Sigmoid colon (tissue), 7 donors: Measurements from ENCODE around the gene ZNF521. TPM values are rescaled to one million over a fixed set of nuclear protein-coding genes. Genes with fewer than 3 reads are reported as not detected.

ENCODE experiments used
- DNase-seq: peaks from one replicate; pipeline ENCODE4 v3.0.0-alpha.2; 2019
- H3K27ac ChIP-seq, 4 donors: fragments of 200-600 bp; sonication (generic); one replicate each; pipeline ENCODE4 v1.5.1; 2016 to 2019; ENCODE audit warnings: mild to moderate bottlenecking in 1 of 4
- H3K27me3 ChIP-seq, 3 donors: fragments of 200-600 bp; sonication (generic); one replicate each; pipeline ENCODE4 v1.5.1; 2019; ENCODE audit warnings: mild to moderate bottlenecking in 1 of 3
- H3K36me3 ChIP-seq, 4 donors: fragments of 200-600 bp; sonication (generic); one replicate each; pipeline ENCODE4 v1.5.1; 2016 to 2019
- H3K4me1 ChIP-seq, 4 donors: fragments of 200-600 bp; sonication (generic); one replicate each; pipeline ENCODE4 v1.5.1; 2017 to 2019
- H3K4me3 ChIP-seq, 4 donors: fragments of 200-600 bp; sonication (generic); one replicate each; pipeline ENCODE4 v1.5.1; 2017 to 2019; ENCODE audit warnings: mild to moderate bottlenecking in 2 of 4, moderate library complexity in 1 of 4
- H3K9me3 ChIP-seq, 4 donors: fragments of 200-600 bp in 3 of 4; sonication (generic) in 3 of 4; one replicate each; pipeline versions ENCODE4 v1.5.1 to v1.6.1; 2013 to 2019
- EP300 ChIP-seq, 4 donors: sonication (generic); formaldehyde crosslinking; IDR thresholded peaks; one replicate each; pipeline ENCODE4 v1.6.1; 2017; ENCODE audit warnings: antibody characterized with exemption in 4 of 4
- POLR2A ChIP-seq, 2 donors: fragments of 450-650 bp; IDR thresholded peaks; one replicate each; pipeline ENCODE4 v1.6.1; 2016; ENCODE audit warnings: antibody characterized with exemption in 2 of 2, mild to moderate bottlenecking in 2 of 2, moderate library complexity in 2 of 2
- POLR2AphosphoS5 ChIP-seq, 4 donors: sonication (generic); formaldehyde crosslinking; IDR thresholded peaks; one replicate each; pipeline ENCODE4 v1.6.1; 2017; ENCODE audit warnings: antibody characterized with exemption in 4 of 4
- WGBS, 2 donors: extraction: QIAGEN DNeasy Blood & Tissue Kit; methylation state at CpG; one replicate each; pipeline ENCODE4 v1.1.7; 2013; 5-methylcytosine and 5-hydroxymethylcytosine counted together
- intact Hi-C: fragments of 100-400 bp; cut with DNase I; formaldehyde crosslinking; loops from one replicate; pipeline ENCODE4 v1.15.1; 2023
- polyA plus RNA-seq, 3 donors: library from polyadenylated mRNA; stranded (reverse); fragments of 200-250 nt; gene quantifications; one replicate each; pipeline ENCODE4 v1.2.3, GENCODE V29; 2013
- total RNA-seq, 4 donors: library from RNA; depleted of rRNA; stranded (reverse); fragments of >200 nt; gene quantifications; one replicate each; pipeline ENCODE4 v1.1.0, GENCODE V29; 2016
- TF ChIP-seq, protein P1 (sequence below), 4 experiments: fragments of 450-650 bp in 3 of 4; fragments of 200-600 bp in 1 of 4; IDR thresholded peaks; one replicate each; pipeline ENCODE4 v1.5.1; 2016 to 2019; ENCODE audit warnings: antibody characterized with exemption in 4 of 4, mild to moderate bottlenecking in 3 of 4, moderate library complexity in 2 of 4
- donor health status: healthy with polysubstance abuse.
- donor health status: Bipolar disorder and iron deficiency.
- donor health status: healthy.

Gene ZNF521
- total and polyA plus RNA-seq, 7 donors: 0.69 to 40.2 (median 12.0) TPM

DNA sequence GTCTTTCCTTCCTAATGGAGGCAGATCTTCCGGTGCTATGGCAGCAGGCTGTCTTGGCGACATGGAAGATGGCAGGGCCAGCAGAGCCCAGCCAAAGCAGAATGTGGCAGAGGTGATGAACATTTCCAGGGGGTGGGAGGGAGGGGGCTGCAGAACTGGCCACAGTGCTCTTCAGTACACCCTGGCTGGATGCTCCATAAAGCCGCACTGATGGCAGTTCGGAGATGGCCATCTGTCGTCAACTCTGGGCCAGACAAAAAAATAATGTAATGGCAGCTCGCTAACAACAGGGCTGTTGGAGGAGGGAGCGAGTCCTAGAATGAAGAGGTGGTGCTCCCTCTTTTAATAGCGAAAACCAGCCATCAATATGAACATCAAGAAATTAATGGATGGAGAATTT, 271.0 kb downstream of the ZNF521 start:
- TF ChIP-seq POLR2AphosphoS5 (IDR thresholded peaks at IDR 0.05) (no peak), EP300 (IDR thresholded peaks at IDR 0.05) (no peak), POLR2A (IDR thresholded peaks at IDR 0.05) (no peak)
- TF ChIP-seq, protein P1, sequence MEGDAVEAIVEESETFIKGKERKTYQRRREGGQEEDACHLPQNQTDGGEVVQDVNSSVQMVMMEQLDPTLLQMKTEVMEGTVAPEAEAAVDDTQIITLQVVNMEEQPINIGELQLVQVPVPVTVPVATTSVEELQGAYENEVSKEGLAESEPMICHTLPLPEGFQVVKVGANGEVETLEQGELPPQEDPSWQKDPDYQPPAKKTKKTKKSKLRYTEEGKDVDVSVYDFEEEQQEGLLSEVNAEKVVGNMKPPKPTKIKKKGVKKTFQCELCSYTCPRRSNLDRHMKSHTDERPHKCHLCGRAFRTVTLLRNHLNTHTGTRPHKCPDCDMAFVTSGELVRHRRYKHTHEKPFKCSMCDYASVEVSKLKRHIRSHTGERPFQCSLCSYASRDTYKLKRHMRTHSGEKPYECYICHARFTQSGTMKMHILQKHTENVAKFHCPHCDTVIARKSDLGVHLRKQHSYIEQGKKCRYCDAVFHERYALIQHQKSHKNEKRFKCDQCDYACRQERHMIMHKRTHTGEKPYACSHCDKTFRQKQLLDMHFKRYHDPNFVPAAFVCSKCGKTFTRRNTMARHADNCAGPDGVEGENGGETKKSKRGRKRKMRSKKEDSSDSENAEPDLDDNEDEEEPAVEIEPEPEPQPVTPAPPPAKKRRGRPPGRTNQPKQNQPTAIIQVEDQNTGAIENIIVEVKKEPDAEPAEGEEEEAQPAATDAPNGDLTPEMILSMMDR (IDR thresholded peaks at IDR 0.05): no peak
- no peaks in the 10 kb centered on the region for H3K36me3 ChIP-seq
- H3K4me3 ChIP-seq: no peak overlapping the region
- intact Hi-C loops: loop anchor here (10.0 kb wide), 1 partner anchor 174 kb away; no protein-coding TSS in a partner anchor
- H3K4me1 ChIP-seq: peaks cover 0 to 21% (median 17%) of the 10 kb centered on the region in 4 donors
- 95 to 96% methylated on average over 8 of the region's 8 CpGs for WGBS, 2 donors
- H3K9me3 ChIP-seq: no peaks in the 10 kb centered on the region
- H3K27me3 ChIP-seq: no peaks in the 10 kb centered on the region
- H3K27ac ChIP-seq: no peak overlapping the region
- DNase-seq: no peak

GRCh38 chr18:25080211-25080610, 271.8 kb downstream of the ZNF521 start:
- intact Hi-C loops: loop anchor here (10.0 kb wide), 1 partner anchor 175 kb away; no protein-coding TSS in a partner anchor
- Histone ChIP-seq H3K4me1 (peaks cover 0 to 21% (median 17%) of the 10 kb centered on the region in 4 donors), H3K9me3 (no peaks in the 10 kb centered on the region), H3K27me3 (no peaks in the 10 kb centered on the region), H3K36me3 (no peaks in the 10 kb centered on the region), H3K4me3 (no peak overlapping the region), H3K27ac (no peak overlapping the region)
- 74% methylated on average over 10 of the region's 10 CpGs for WGBS, 2 donors
- TF ChIP-seq POLR2A (IDR thresholded peaks at IDR 0.05) (no peak), POLR2AphosphoS5 (IDR thresholded peaks at IDR 0.05) (no peak), EP300 (IDR thresholded peaks at IDR 0.05) (no peak)
- TF ChIP-seq, protein P1 (IDR thresholded peaks at IDR 0.05): no peak
- DNase-seq: no peak

DNA sequence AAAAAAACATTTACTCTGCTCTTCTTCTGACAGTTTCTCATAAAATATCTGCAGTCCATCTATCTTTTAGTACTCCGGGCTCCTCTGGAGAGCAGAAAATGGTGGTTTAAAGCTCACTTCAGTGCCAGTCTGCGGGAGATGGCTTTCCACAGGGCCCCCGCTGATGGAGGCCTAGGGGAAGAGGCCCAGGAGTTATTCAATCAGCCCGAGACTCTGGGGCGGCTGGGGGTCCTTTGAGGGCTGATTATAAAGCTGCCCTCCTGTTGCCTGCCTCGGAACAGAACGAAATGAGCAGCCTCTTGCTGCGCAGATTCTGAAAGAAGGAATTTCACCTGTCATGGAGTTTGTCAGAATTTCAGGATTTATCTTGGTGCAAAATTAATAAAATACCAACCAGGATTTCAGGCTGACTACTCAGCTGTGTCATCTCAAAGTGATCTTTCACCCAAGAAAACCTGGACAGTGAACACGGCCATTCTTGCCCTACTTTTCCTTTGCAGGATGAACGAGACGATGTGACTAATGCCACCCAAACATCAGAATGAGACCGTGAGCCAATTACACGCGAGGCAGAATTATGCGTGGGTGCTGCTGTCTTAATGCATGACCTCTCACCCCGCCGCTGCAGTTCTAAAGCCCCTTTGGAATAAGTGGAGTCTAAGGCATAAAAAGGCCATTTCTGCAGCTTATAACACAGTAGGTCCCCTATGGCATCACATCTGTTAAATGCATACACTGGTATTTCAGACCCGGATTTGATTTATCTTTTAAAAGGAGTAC, 273.8 kb downstream of the ZNF521 start:
- DNase-seq: no peak
- no peak overlapping the region for H3K4me3 ChIP-seq
- H3K36me3 ChIP-seq: no peaks in the 10 kb centered on the region
- H3K9me3 ChIP-seq: no peaks in the 10 kb centered on the region
- no peak overlapping the region for H3K27ac ChIP-seq
- H3K4me1 ChIP-seq: peaks cover 0 to 21% (median 17%) of the 10 kb centered on the region in 4 donors
- intact Hi-C loops: no loop called here
- TF ChIP-seq POLR2AphosphoS5 (IDR thresholded peaks at IDR 0.05): no peak
- TF ChIP-seq, protein P1 (IDR thresholded peaks at IDR 0.05): no peak
- no peak for TF ChIP-seq POLR2A (IDR thresholded peaks at IDR 0.05)
- TF ChIP-seq EP300 (IDR thresholded peaks at IDR 0.05): no peak
- 94 to 96% methylated on average over 18 of the region's 18 CpGs for WGBS, 2 donors
- no peaks in the 10 kb centered on the region for H3K27me3 ChIP-seq

GRCh38 chr18:25077038-25077943, 274.7 kb downstream of the ZNF521 start:
- WGBS, 2 donors: 48 to 73% methylated on average over 19 of the region's 19 CpGs
- intact Hi-C loops: no loop called here
- Histone ChIP-seq H3K4me3 (no peak overlapping the region), H3K36me3 (no peaks in the 10 kb centered on the region), H3K27me3 (no peaks in the 10 kb centered on the region), H3K9me3 (no peaks in the 10 kb centered on the region), H3K27ac (peak overlapping the region in 1 of 4 donors; percentile 39), H3K4me1 (peaks cover 0 to 21% (median 17%) of the 10 kb centered on the region in 4 donors)
- no peak for TF ChIP-seq POLR2AphosphoS5 (IDR thresholded peaks at IDR 0.05)
- TF ChIP-seq POLR2A (IDR thresholded peaks at IDR 0.05): no peak
- TF ChIP-seq, protein P1 (IDR thresholded peaks at IDR 0.05): no peak
- TF ChIP-seq EP300 (IDR thresholded peaks at IDR 0.05): no peak
- no peak for DNase-seq
